ENCODE results near the gene USH2A.

The USH2A gene

GRCh38 chr1:215607412-215607811, 815.8 kb downstream of the USH2A start:
- no peak for DNase-seq

GRCh38 chr1:215606564-215607168, 816.6 kb downstream of the USH2A start:
- no peak for DNase-seq

GRCh38 chr1:215606036-215606435, 817.2 kb downstream of the USH2A start:
- no peak for DNase-seq

GRCh38 chr1:215605011-215605621, 818.1 kb downstream of the USH2A start:
- no peak for DNase-seq

- DNase-seq, result no peak
Measured at GRCh38 chr1:215603319-215603718, 819.9 kb downstream of the USH2A start.

GRCh38 chr1:215601276-215601675, 822.0 kb downstream of the USH2A start:
- DNase-seq, result no peak

GRCh38 chr1:215600867-215601266, 822.4 kb downstream of the USH2A start:
- DNase-seq, result no peak

GRCh38 chr1:215600258-215600792, 822.9 kb downstream of the USH2A start:
- DNase-seq, result no peak

GRCh38 chr1:215599418-215600074, 823.7 kb downstream of the USH2A start:
- no peak for DNase-seq

GRCh38 chr1:215597961-215598360, 825.3 kb downstream of the USH2A start:
- DNase-seq, result no peak

GRCh38 chr1:215595231-215595630, 828.0 kb downstream of the USH2A start:
- no peak for DNase-seq

- DNase-seq, result peak; percentile 79
Measured at GRCh38 chr1:215594640-215595039, 828.6 kb downstream of the USH2A start.

- no peak for DNase-seq
Measured at GRCh38 chr1:215590779-215591491, 832.3 kb downstream of the USH2A start.

- no peak for DNase-seq
Measured at GRCh38 chr1:215589650-215590435, 833.4 kb downstream of the USH2A start.

- no peak for DNase-seq
Measured at GRCh38 chr1:215584389-215584788, 838.9 kb downstream of the USH2A start.

- no peak for DNase-seq
Measured at GRCh38 chr1:215583185-215583749, 840.0 kb downstream of the USH2A start.

- no peak for DNase-seq
Measured at GRCh38 chr1:215581896-215582295, 841.4 kb downstream of the USH2A start.
